SK-N-SH treated with all-trans-retinoic acid at 6 μM for 48 hours (cell line): Measurements from ENCODE around the gene GBGT1.

Source experiments
- ATAC-seq: fragments of 200-7000 bp; cut with Tn5 transposase; 3 replicates; pipeline ENCODE4 v1.9.1; 2020; ENCODE audit warnings: mild to moderate bottlenecking, moderate library complexity
- ARNTL ChIP-seq: fragments of 450-650 bp; formaldehyde crosslinking; IDR thresholded peaks from 2 replicates; pipeline ENCODE4 v1.5.0; 2020; ENCODE audit warnings: low read depth, mild to moderate bottlenecking, moderate library complexity, borderline replicate concordance
- BACH2 ChIP-seq: fragments of 250-450 bp; sonication (Bioruptor Pico); IDR thresholded peaks from 2 replicates; pipeline ENCODE4 v1.9.0; 2021; ENCODE audit warnings: mild to moderate bottlenecking, borderline replicate concordance
- CREB5 ChIP-seq: fragments of 250-450 bp; sonication (Bioruptor Pico); IDR thresholded peaks from 2 replicates; pipeline ENCODE4 v1.5.1; 2020; ENCODE audit warnings: low read depth, mild to moderate bottlenecking, moderate library complexity
- CSDC2 ChIP-seq: fragments of 250-450 bp; sonication (Bioruptor Pico); IDR thresholded peaks from 2 replicates; pipeline ENCODE4 v1.5.0; 2020; ENCODE audit warnings: mild to moderate bottlenecking, moderate library complexity
- CSRNP3 ChIP-seq: fragments of 250-450 bp; sonication (Bioruptor Pico); IDR thresholded peaks from 2 replicates; pipeline ENCODE4 v1.5.1; 2021; ENCODE audit warnings: mild to moderate bottlenecking, moderate library complexity
- ESRRG ChIP-seq: fragments of 250-450 bp; sonication (Bioruptor Pico); IDR thresholded peaks from 2 replicates; pipeline ENCODE4 v1.6.1; 2021; ENCODE audit warnings: mild to moderate bottlenecking
- GLIS3 ChIP-seq: fragments of 250-450 bp; sonication (Bioruptor Pico); IDR thresholded peaks from 2 replicates; pipeline ENCODE4 v1.5.0; 2020; ENCODE audit warnings: mild to moderate bottlenecking, moderate library complexity
- ISL1 ChIP-seq: fragments of 250-450 bp; sonication (Bioruptor Pico); IDR thresholded peaks from 2 replicates; pipeline ENCODE4 v2.1.2; 2022; ENCODE audit warnings: mild to moderate bottlenecking, moderate library complexity
- OSR1 ChIP-seq: fragments of 250-450 bp; sonication (Bioruptor Pico); IDR thresholded peaks from 2 replicates; pipeline ENCODE4 v1.8.0; 2022; ENCODE audit warnings: moderate library complexity, mild to moderate bottlenecking, inconsistent platforms
- PATZ1 ChIP-seq: fragments of 250-450 bp; sonication (Bioruptor Pico); IDR thresholded peaks from 2 replicates; pipeline ENCODE4 v1.8.0; 2020; ENCODE audit warnings: mild to moderate bottlenecking, moderate library complexity, borderline replicate concordance
- POU6F1 ChIP-seq: fragments of 250-450 bp; sonication (Bioruptor Pico); IDR thresholded peaks from 2 replicates; pipeline ENCODE4 v1.8.0; 2021; ENCODE audit warnings: low read depth, mild to moderate bottlenecking, moderate library complexity, borderline replicate concordance
- PPARA ChIP-seq: fragments of 250-450 bp; sonication (Bioruptor Pico); IDR thresholded peaks from 2 replicates; pipeline ENCODE4 v1.5.0; 2020; ENCODE audit warnings: mild to moderate bottlenecking, borderline replicate concordance
- SNAI2 ChIP-seq: fragments of 250-450 bp; sonication (Bioruptor Pico); IDR thresholded peaks from 2 replicates; pipeline ENCODE4 v1.5.0; 2020; ENCODE audit warnings: mild to moderate bottlenecking, moderate library complexity
- TCF4 ChIP-seq: fragments of 250-450 bp; sonication (Bioruptor Pico); IDR thresholded peaks from 2 replicates; pipeline ENCODE4 v1.8.0; 2021; ENCODE audit warnings: mild to moderate bottlenecking, moderate library complexity, borderline replicate concordance
- TOX ChIP-seq: fragments of 250-450 bp; sonication (Bioruptor Pico); IDR thresholded peaks from 2 replicates; pipeline ENCODE4 v1.8.0; 2021; ENCODE audit warnings: mild to moderate bottlenecking, moderate library complexity, borderline replicate concordance
- TSHZ2 ChIP-seq: fragments of 250-450 bp; sonication (Bioruptor Pico); IDR thresholded peaks from 2 replicates; pipeline ENCODE4 v1.5.0; 2020; ENCODE audit warnings: mild to moderate bottlenecking, moderate library complexity
- ZC3H10 ChIP-seq: fragments of 250-450 bp; sonication (Bioruptor Pico); IDR thresholded peaks from 2 replicates; pipeline ENCODE4 v1.5.1; 2021; ENCODE audit warnings: mild to moderate bottlenecking, moderate library complexity
- ZFP3 ChIP-seq: fragments of 250-450 bp; sonication (Bioruptor Pico); IDR thresholded peaks from 2 replicates; pipeline ENCODE4 v1.5.0; 2020; ENCODE audit warnings: mild to moderate bottlenecking, moderate library complexity
- ZFP30 ChIP-seq: fragments of 450-650 bp; formaldehyde crosslinking; IDR thresholded peaks from 2 replicates; pipeline ENCODE4 v1.5.0; 2022; ENCODE audit warnings: mild to moderate bottlenecking, moderate library complexity
- ZNF70 ChIP-seq: fragments of 450-650 bp; formaldehyde crosslinking; IDR thresholded peaks from 2 replicates; pipeline ENCODE4 v1.5.0; 2020; ENCODE audit warnings: mild to moderate bottlenecking, moderate library complexity

GBGT1 gene

GRCh38 chr9:133187561-133188005 is 23.9 kb upstream of the GBGT1 start:
- ATAC-seq = no peak
- TF ChIP-seq ZFP3 (CRISPR knock-in tag) = no peak
- no peak for TF ChIP-seq PATZ1 (CRISPR knock-in tag)
- no peak for TF ChIP-seq ZFP30
- TF ChIP-seq ZC3H10 (CRISPR knock-in tag) = no peak
- TF ChIP-seq TOX (CRISPR knock-in tag) = no peak
- no peak for TF ChIP-seq TSHZ2 (CRISPR knock-in tag)

- ATAC-seq = no peak
- no peak for TF ChIP-seq ZFP30
- TF ChIP-seq SNAI2 = no peak
- TF ChIP-seq OSR1 (CRISPR knock-in tag) = no peak
- no peak for TF ChIP-seq POU6F1 (CRISPR knock-in tag)
- no peak for TF ChIP-seq ZC3H10 (CRISPR knock-in tag)
- TF ChIP-seq TCF4 (CRISPR knock-in tag) = no peak
- no peak for TF ChIP-seq ESRRG
- no peak for TF ChIP-seq ZNF70
- no peak for TF ChIP-seq CSDC2 (CRISPR knock-in tag)
- no peak for TF ChIP-seq ARNTL (CRISPR knock-in tag)
- TF ChIP-seq ZFP3 (CRISPR knock-in tag) = no peak
- TF ChIP-seq CSRNP3 (CRISPR knock-in tag) = no peak
- TF ChIP-seq ISL1 (CRISPR knock-in tag) = no peak
- TF ChIP-seq, all 23 proteins: peak for 0
Observed at GRCh38 chr9:133186736-133187135, 23.0 kb upstream of the GBGT1 start.

- ATAC-seq = peak; percentile 82
- TF ChIP-seq TSHZ2 (CRISPR knock-in tag) (no peak), POU6F1 (CRISPR knock-in tag) (no peak), GLIS3 (no peak), ZNF70 (no peak), BACH2 (CRISPR knock-in tag) (no peak), CSDC2 (CRISPR knock-in tag) (no peak), PPARA (CRISPR knock-in tag) (no peak), ESRRG (no peak), PATZ1 (CRISPR knock-in tag) (no peak), ARNTL (CRISPR knock-in tag) (no peak), CREB5 (CRISPR knock-in tag) (no peak), TCF4 (CRISPR knock-in tag) (no peak), ZFP30 (no peak), OSR1 (CRISPR knock-in tag) (no peak), ZC3H10 (CRISPR knock-in tag) (no peak)
Observed at GRCh38 chr9:133184971-133185370, 21.3 kb upstream of the GBGT1 start.
